ENCODE data around the gene KANSL1. TPM values are rescaled to one million over a fixed set of nuclear protein-coding genes. Genes with fewer than 3 reads are reported as not detected.
A peak's percentile ranks its signal among the peaks of the same experiment; 100 is the strongest.

Gene KANSL1
- total and polyA plus RNA-seq, 9 of the 15 experiments (the other 6 are each of a cell fraction or from before 2014, with no cell fraction given), result 3.6 to 55.4 (median 31.8) TPM

- TF ChIP-seq ZNF592 (IDR thresholded peaks at IDR 0.05) (peak; percentile 70; the same call in 1 of the 2 replicates), CREB1 (IDR thresholded peaks at IDR 0.05) (peak; percentile 86), CREB1 (CRISPR knock-in tag; IDR thresholded peaks at IDR 0.05) (peak; percentile 88), IRF9 (tag; IDR thresholded peaks at IDR 0.05) (no peak), EP300 (IDR thresholded peaks at IDR 0.05; ENCODE audit: low read length) (no peak), CBFA2T2 (conservative IDR thresholded peaks at IDR 0.05) (no peak), ARID3A (IDR thresholded peaks at IDR 0.05; ENCODE audit: borderline replicate concordance, low read depth, low read length) (no peak), KLF10 (CRISPR knock-in tag; IDR thresholded peaks at IDR 0.05) (no peak), E2F5 (CRISPR knock-in tag; IDR thresholded peaks at IDR 0.05) (peak; percentile 91; the same call in 1 of the 2 replicates), HMG20A (CRISPR knock-in tag; conservative IDR thresholded peaks at IDR 0.05) (no peak), TCF7 (IDR thresholded peaks at IDR 0.05; ENCODE audit: borderline replicate concordance) (0 out of 2 replicates have a peak, but pooled peaks have one; percentile 21), COPS2 (conservative IDR thresholded peaks at IDR 0.05) (no peak), ATF7 (IDR thresholded peaks at IDR 0.05) (peak; percentile 75), ZNF586 (CRISPR knock-in tag; conservative IDR thresholded peaks at IDR 0.05) (no peak), HDAC6 (IDR thresholded peaks at IDR 0.05; ENCODE audit: low read depth, low read length) (no peak), NRF1 (conservative IDR thresholded peaks at IDR 0.05 in 1 of 2, IDR thresholded peaks at IDR 0.05 in 1 of 2) (peak; percentile 98)
These were observed 580 bp upstream of the KANSL1 start (continued) for GRCh38 chr17:46193626-46194392.

All from K562 (cell line).